ENCODE results near the gene SDK1.

- TF ChIP-seq, protein P1, sequence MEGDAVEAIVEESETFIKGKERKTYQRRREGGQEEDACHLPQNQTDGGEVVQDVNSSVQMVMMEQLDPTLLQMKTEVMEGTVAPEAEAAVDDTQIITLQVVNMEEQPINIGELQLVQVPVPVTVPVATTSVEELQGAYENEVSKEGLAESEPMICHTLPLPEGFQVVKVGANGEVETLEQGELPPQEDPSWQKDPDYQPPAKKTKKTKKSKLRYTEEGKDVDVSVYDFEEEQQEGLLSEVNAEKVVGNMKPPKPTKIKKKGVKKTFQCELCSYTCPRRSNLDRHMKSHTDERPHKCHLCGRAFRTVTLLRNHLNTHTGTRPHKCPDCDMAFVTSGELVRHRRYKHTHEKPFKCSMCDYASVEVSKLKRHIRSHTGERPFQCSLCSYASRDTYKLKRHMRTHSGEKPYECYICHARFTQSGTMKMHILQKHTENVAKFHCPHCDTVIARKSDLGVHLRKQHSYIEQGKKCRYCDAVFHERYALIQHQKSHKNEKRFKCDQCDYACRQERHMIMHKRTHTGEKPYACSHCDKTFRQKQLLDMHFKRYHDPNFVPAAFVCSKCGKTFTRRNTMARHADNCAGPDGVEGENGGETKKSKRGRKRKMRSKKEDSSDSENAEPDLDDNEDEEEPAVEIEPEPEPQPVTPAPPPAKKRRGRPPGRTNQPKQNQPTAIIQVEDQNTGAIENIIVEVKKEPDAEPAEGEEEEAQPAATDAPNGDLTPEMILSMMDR (IDR thresholded peaks at IDR 0.05) = no peak
- no peak for TF ChIP-seq POLR2A (IDR thresholded peaks at IDR 0.05)
Observed at GRCh38 chr7:3989723-3990122, 688.7 kb downstream of the SDK1 start.
